Nephron (organoid): ENCODE data around the gene COMTD1.
"Not testable (repeated sequence)": the region's sequence is repeated elsewhere in the genome, so short reads cannot be mapped to it uniquely, and the experiment has no call there.

Experiments used
- H3K27ac Mint-ChIP-seq, 3 experiments: 2 replicates each; pipeline ENCODE4 v1.8.0; 2020; ENCODE audit warnings: mixed read lengths in 3 of 3, mild to moderate bottlenecking in 2 of 3, moderate library complexity in 1 of 3
- H3K27me3 Mint-ChIP-seq: 2 replicates; pipeline ENCODE4 v1.8.0; 2021; ENCODE audit warnings: low read depth, mild to moderate bottlenecking, moderate library complexity, mixed read lengths
- H3K36me3 Mint-ChIP-seq: 2 replicates; pipeline ENCODE4 v1.8.0; 2020; ENCODE audit warnings: low read depth, mixed read lengths
- H3K4me1 Mint-ChIP-seq: 2 replicates; pipeline ENCODE4 v1.8.0; 2020; ENCODE audit warnings: mixed read lengths
- H3K4me3 Mint-ChIP-seq, 3 experiments: 2 replicates each; pipeline ENCODE4 v1.8.0; 2020; ENCODE audit warnings: mild to moderate bottlenecking in 3 of 3, mixed read lengths in 3 of 3, moderate library complexity in 2 of 3
- H3K9me3 Mint-ChIP-seq: 2 replicates; pipeline ENCODE4 v1.8.0; 2020; ENCODE audit warnings: mixed read lengths
- TF ChIP-seq, protein P1 (sequence below), 3 experiments: fragments of 200-600 bp; sonication (generic); IDR thresholded peaks; one replicate each; pipeline ENCODE4 v1.5.0; 2021; ENCODE audit warnings: antibody characterized with exemption in 3 of 3; ENCODE audit not compliant: unreplicated experiment in 3 of 3

COMTD1 gene

DNA sequence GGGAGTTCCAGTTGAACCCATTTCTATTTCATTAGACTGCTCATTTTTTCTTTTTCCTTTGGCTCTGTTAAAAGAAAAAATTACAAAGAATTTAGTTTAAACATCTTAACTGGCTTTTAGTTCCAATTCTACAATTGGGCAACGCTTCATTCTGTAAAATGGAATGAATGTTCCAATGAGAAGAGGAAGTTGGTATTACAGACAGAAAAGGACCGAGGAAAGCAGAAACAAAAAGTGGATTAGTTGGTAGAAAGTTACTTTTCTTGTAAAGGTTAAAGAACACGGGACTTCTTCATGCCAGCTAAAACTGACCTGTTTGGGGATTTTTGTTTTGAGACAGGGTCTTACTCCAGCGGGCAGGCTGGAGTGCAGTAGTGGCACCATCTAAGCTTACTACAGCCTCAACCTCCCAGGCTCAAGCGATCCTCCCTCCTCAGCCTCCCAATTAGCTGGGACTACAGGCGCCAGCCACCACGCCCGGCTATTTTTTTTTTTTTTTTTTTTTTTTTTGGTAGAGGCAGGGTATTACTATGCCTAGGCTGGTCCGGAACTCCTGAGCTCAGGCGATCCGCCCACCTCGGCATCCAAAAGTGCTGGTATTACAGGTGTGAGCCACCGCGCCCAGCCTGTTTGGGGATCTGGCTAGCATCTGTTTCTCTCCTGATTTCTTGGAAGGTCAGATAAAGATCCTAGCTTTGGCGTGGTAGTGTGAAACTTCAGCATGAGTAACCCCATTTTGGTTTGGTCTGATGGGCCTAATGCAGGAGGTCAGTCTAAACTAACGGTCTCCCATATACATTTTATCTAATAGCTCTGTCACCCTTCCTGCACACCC lies 26.5 kb downstream of the COMTD1 start:
- peaks cover 41% of the 10 kb centered on the region for H3K4me1 Mint-ChIP-seq
- peaks cover 25% of the 10 kb centered on the region for H3K36me3 Mint-ChIP-seq
- TF ChIP-seq, protein P1, sequence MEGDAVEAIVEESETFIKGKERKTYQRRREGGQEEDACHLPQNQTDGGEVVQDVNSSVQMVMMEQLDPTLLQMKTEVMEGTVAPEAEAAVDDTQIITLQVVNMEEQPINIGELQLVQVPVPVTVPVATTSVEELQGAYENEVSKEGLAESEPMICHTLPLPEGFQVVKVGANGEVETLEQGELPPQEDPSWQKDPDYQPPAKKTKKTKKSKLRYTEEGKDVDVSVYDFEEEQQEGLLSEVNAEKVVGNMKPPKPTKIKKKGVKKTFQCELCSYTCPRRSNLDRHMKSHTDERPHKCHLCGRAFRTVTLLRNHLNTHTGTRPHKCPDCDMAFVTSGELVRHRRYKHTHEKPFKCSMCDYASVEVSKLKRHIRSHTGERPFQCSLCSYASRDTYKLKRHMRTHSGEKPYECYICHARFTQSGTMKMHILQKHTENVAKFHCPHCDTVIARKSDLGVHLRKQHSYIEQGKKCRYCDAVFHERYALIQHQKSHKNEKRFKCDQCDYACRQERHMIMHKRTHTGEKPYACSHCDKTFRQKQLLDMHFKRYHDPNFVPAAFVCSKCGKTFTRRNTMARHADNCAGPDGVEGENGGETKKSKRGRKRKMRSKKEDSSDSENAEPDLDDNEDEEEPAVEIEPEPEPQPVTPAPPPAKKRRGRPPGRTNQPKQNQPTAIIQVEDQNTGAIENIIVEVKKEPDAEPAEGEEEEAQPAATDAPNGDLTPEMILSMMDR (IDR thresholded peaks at IDR 0.05; ENCODE audit: unreplicated experiment in 3 of 3) = no peak
- no peaks in the 10 kb centered on the region for H3K27me3 Mint-ChIP-seq
- H3K9me3 Mint-ChIP-seq = no peaks in the 10 kb centered on the region
- H3K4me3 Mint-ChIP-seq = peak overlapping the region; percentile 97 to 99 (median 99)
- H3K27ac Mint-ChIP-seq = peak overlapping the region; percentile 99

DNA sequence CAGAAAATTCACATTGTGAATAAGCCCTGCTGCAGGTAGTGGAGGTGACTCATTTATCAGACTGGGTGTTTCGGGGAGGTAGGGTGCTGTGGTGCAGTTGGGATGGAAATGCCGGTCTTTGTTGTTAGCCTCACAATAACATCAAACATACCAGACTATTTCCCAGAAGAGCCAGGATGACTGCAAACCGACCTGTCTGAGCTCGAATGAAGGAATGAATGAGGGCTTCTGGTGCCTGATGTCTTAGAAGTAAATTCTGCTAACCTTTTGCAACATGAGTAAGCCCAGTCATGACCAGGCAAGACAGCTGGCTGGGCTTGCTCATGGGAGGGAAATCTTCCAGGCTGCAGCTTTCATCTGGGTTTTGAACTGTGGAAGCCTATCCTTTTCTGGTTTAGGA lies 27.6 kb downstream of the COMTD1 start:
- TF ChIP-seq, protein P1 (IDR thresholded peaks at IDR 0.05; ENCODE audit: unreplicated experiment in 3 of 3) = no peak
- Mint-ChIP-seq H3K4me1 (peaks cover 41% of the 10 kb centered on the region), H3K9me3 (no peaks in the 10 kb centered on the region), H3K27me3 (no peaks in the 10 kb centered on the region), H3K4me3 (peak overlapping the region; percentile 71 to 84 (median 83)), H3K27ac (peak overlapping the region; percentile 90 to 94 (median 94)), H3K36me3 (peaks cover 18% of the 10 kb centered on the region)

DNA sequence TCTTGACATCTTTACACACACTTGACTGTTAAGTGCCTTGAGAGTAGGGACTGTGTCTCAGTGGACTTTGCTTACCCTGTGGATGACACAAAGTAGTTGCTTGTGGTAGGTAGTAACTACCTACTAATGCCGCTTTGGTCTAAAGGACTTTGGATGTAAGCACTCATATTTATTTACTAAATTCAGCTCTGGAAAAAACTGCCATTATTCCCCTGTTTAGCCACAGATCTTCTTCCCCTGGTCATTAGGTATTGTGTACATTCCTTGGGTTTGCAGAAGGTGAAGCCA lies 28.0 kb downstream of the COMTD1 start:
- Mint-ChIP-seq H3K36me3 (peaks cover 16% of the 10 kb centered on the region), H3K27me3 (no peaks in the 10 kb centered on the region), H3K27ac (peak overlapping the region; percentile 90 to 94 (median 94)), H3K4me3 (peak overlapping the region; percentile 71 to 84 (median 83)), H3K4me1 (peaks cover 40% of the 10 kb centered on the region), H3K9me3 (no peaks in the 10 kb centered on the region)
- TF ChIP-seq, protein P1 (IDR thresholded peaks at IDR 0.05; ENCODE audit: unreplicated experiment in 3 of 3) = no peak

- no peaks in the 10 kb centered on the region for H3K27me3 Mint-ChIP-seq
- peaks cover 11% of the 10 kb centered on the region for H3K36me3 Mint-ChIP-seq
- H3K9me3 Mint-ChIP-seq = no peaks in the 10 kb centered on the region
- TF ChIP-seq, protein P1 (IDR thresholded peaks at IDR 0.05; ENCODE audit: unreplicated experiment in 3 of 3) = no peak
- peak overlapping the region in 2 of 3 experiments; percentile 3 to 90 for H3K27ac Mint-ChIP-seq
- H3K4me1 Mint-ChIP-seq = peaks cover 35% of the 10 kb centered on the region
- peak overlapping the region in 2 of 3 experiments; percentile 10 to 60 for H3K4me3 Mint-ChIP-seq
Measured at GRCh38 chr10:75207079-75207856, 28.5 kb downstream of the COMTD1 start.

GRCh38 chr10:75206638-75207037 lies 29.1 kb downstream of the COMTD1 start:
- not testable (repeated sequence) for H3K4me3 Mint-ChIP-seq, H3K36me3 Mint-ChIP-seq, H3K9me3 Mint-ChIP-seq, H3K27me3 Mint-ChIP-seq
- peak overlapping the region in 2 of 3 experiments; percentile 3 to 90 for H3K27ac Mint-ChIP-seq
- H3K4me1 Mint-ChIP-seq = peaks cover 28% of the 10 kb centered on the region

- TF ChIP-seq, protein P1 (IDR thresholded peaks at IDR 0.05; ENCODE audit: unreplicated experiment in 3 of 3) = no peak
- Mint-ChIP-seq H3K4me1 (peaks cover 23% of the 10 kb centered on the region), H3K4me3 (no peak overlapping the region), H3K27ac (no peak overlapping the region), H3K27me3 (no peaks in the 10 kb centered on the region), H3K9me3 (no peaks in the 10 kb centered on the region), H3K36me3 (no peaks in the 10 kb centered on the region)
Measured at GRCh38 chr10:75205908-75206307, 29.8 kb downstream of the COMTD1 start.
